Measurements from ENCODE around the gene XIRP1.

XIRP1 gene

DNA sequence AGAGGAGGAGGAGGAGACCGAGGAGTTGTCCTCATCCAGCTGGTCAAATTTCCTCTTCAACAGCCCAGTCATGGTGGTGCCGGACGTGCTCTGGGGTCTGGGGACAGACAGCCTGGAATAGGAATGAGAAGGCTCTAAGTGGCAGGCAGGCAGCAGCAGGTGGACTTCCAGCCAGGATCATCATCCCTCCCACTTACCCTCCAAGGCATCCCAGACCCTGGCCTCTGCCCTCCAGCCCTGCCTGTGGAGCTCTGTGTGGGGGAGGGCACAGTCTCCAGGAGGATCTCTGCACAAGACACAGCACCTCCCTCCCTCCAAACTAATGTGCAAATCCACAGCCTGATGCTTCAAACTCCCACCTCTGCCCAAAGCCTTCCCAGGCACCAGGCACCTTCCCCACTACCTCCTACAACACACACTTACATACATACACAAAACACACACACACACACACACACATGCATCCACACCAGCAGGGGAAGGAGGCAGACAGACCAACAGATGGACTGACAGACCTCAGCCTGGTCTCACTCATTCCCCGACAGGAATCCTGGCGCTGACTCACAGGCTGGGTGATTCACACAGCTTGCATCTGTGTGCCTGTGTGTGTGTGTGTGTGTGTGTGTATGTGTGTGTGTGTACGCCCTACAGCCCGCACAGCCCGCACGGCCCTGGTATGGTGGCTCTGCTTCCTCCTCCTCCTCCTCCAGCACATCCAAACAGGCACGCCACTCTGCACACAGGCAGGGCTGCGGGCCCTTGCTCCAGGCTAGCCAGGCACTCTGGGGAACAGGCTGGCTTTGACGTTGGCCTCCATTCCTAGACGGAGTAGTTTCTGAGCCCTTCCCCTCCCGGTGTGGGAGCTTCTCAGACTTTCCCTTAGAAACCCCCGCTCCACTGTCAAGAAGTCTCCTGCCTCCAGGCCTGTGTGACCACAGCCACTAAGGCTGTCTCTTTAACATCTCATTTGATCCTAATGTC, 45.5 kb downstream of the XIRP1 start:
- peak; percentile 33; the same call in 1 of the 2 replicates for TF ChIP-seq TEAD4 (IDR thresholded peaks at IDR 0.05)
- TF ChIP-seq RAD21 (IDR thresholded peaks at IDR 0.05; ENCODE audit: low read depth), result no peak

- no peak for TF ChIP-seq ZBTB7A (IDR thresholded peaks at IDR 0.05; ENCODE audit: low read depth)
- TF ChIP-seq CEBPB (IDR thresholded peaks at IDR 0.05), result no peak
- TF ChIP-seq, protein P1, sequence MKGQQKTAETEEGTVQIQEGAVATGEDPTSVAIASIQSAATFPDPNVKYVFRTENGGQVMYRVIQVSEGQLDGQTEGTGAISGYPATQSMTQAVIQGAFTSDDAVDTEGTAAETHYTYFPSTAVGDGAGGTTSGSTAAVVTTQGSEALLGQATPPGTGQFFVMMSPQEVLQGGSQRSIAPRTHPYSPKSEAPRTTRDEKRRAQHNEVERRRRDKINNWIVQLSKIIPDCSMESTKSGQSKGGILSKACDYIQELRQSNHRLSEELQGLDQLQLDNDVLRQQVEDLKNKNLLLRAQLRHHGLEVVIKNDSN (IDR thresholded peaks at IDR 0.05), result no peak
- TF ChIP-seq EGR1 (IDR thresholded peaks at IDR 0.05), result no peak
Observed at GRCh38 chr3:39146083-39146501, 46.3 kb downstream of the XIRP1 start.

- no peak for TF ChIP-seq CEBPB (IDR thresholded peaks at IDR 0.05)
- TF ChIP-seq, protein P2, sequence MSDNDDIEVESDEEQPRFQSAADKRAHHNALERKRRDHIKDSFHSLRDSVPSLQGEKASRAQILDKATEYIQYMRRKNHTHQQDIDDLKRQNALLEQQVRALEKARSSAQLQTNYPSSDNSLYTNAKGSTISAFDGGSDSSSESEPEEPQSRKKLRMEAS (IDR thresholded peaks at IDR 0.05), result no peak
- TF ChIP-seq REST (IDR thresholded peaks at IDR 0.05; ENCODE audit: low read depth), result no peak
Observed at GRCh38 chr3:39144748-39145380, 47.5 kb downstream of the XIRP1 start.

GRCh38 chr3:39144095-39144747, 48.2 kb downstream of the XIRP1 start:
- TF ChIP-seq ZBTB7A (IDR thresholded peaks at IDR 0.05; ENCODE audit: low read depth) (no peak), FOXM1 (IDR thresholded peaks at IDR 0.05; ENCODE audit: borderline replicate concordance, low read depth) (no peak), TEAD4 (IDR thresholded peaks at IDR 0.05) (no peak), TCF12 (IDR thresholded peaks at IDR 0.05; ENCODE audit: low read depth) (no peak), EGR1 (IDR thresholded peaks at IDR 0.05) (no peak), EP300 (IDR thresholded peaks at IDR 0.05; ENCODE audit: borderline replicate concordance) (no peak), CREB1 (IDR thresholded peaks at IDR 0.05; ENCODE audit: low read depth) (no peak)
- TF ChIP-seq, protein P1 (IDR thresholded peaks at IDR 0.05), result no peak
- TF ChIP-seq, protein P2 (IDR thresholded peaks at IDR 0.05), result no peak

- no peak for TF ChIP-seq RAD21 (IDR thresholded peaks at IDR 0.05; ENCODE audit: low read depth)
- TF ChIP-seq EGR1 (IDR thresholded peaks at IDR 0.05), result no peak
- no peak for TF ChIP-seq TAF1 (IDR thresholded peaks at IDR 0.05; ENCODE audit: low read depth)
- TF ChIP-seq, protein P1 (IDR thresholded peaks at IDR 0.05), result no peak
- no peak for TF ChIP-seq YY1 (IDR thresholded peaks at IDR 0.05; ENCODE audit: low read depth)
- no peak for TF ChIP-seq TCF12 (IDR thresholded peaks at IDR 0.05; ENCODE audit: low read depth)
- TF ChIP-seq EP300 (IDR thresholded peaks at IDR 0.05; ENCODE audit: borderline replicate concordance), result no peak
- TF ChIP-seq TEAD4 (IDR thresholded peaks at IDR 0.05), result no peak
- no peak for TF ChIP-seq ZBTB7A (IDR thresholded peaks at IDR 0.05; ENCODE audit: low read depth)
- no peak for TF ChIP-seq REST (IDR thresholded peaks at IDR 0.05; ENCODE audit: low read depth)
- TF ChIP-seq, protein P2 (IDR thresholded peaks at IDR 0.05), result no peak
- TF ChIP-seq NFIC (IDR thresholded peaks at IDR 0.05), result no peak
- TF ChIP-seq FOXM1 (IDR thresholded peaks at IDR 0.05; ENCODE audit: borderline replicate concordance, low read depth), result no peak
Observed at GRCh38 chr3:39143051-39143885, 49.1 kb downstream of the XIRP1 start.
